GM10248 (cell line): ENCODE results near the gene SIN3B.

Experiments
- CTCF ChIA-PET: fragments of 300-600 bp; sonication (Branson Sonifier 250); formaldehyde crosslinking; extraction: SDS; loops from one replicate; lab custom pipeline; 2021; ENCODE audit warnings: antibody characterized with exemption; lab: Yijun Ruan, JAX
- POLR2A ChIA-PET: fragments of 350-650 bp; sonication (Branson Sonifier 250); formaldehyde crosslinking; extraction: SDS; loops from one replicate; lab custom pipeline; 2020; ENCODE audit warnings: antibody characterized with exemption; lab: Yijun Ruan, JAX
- DNase-seq: peaks from one replicate; pipeline ENCODE4 v3.0.0; 2012; ENCODE audit errors: extremely low spot score
- CTCF ChIP-seq: IDR thresholded peaks from 2 replicates; pipeline ENCODE4 v1.5.1; 2012; ENCODE audit warnings: mild to moderate bottlenecking, low read depth; ENCODE audit errors: extremely low read depth, missing control alignments, control extremely low read depth

Gene SIN3B

GRCh38 chr19:16875584-16876555 lies 46.7 kb downstream of the SIN3B start:
- CTCF ChIA-PET = interaction anchor here (0.9 to 1.6 kb wide), 2 partner anchors 14 to 19 kb away, joined by 3 read pairs; no protein-coding TSS in a partner anchor
- TF ChIP-seq CTCF = no peak
- no peak for DNase-seq
- POLR2A ChIA-PET = no interaction called here

DNA sequence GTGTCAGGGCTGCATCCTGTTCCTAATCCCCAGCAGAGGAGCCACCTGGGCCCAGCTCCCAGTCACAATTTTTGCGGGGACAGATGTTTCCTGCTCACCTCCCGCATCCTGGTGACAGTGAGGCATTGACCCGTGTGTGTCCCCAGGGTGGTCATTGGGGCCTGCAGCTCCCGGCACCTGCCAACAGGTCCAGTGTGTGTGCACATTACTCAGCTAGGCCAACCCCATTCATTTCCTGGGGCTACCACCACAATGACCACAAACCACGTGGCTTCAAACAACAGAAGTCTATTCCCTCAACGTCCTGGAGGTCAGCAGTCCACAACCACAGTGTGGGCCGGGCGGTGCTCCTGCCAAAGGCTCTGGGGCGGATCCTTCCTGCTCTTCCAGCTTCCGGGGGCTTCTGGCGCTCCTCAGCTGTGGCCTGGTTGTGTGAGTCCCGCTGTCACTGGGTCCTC lies 47.7 kb downstream of the SIN3B start:
- TF ChIP-seq CTCF = no peak
- ChIA-PET POLR2A (no interaction called here), CTCF (interaction anchor here (0.5 to 1.6 kb wide), 3 partner anchors 16 to 82 kb away, joined by 3 to 5 read pairs (median 3); no protein-coding TSS in a partner anchor)
- no peak for DNase-seq

GRCh38 chr19:16877581-16877980 lies 48.4 kb downstream of the SIN3B start:
- CTCF ChIA-PET = interaction anchor here (1.4 to 1.6 kb wide), 2 partner anchors 16 to 17 kb away, joined by 3 to 5 read pairs; no protein-coding TSS in a partner anchor
- TF ChIP-seq CTCF = no peak
- POLR2A ChIA-PET = no interaction called here
- DNase-seq = no peak

DNA sequence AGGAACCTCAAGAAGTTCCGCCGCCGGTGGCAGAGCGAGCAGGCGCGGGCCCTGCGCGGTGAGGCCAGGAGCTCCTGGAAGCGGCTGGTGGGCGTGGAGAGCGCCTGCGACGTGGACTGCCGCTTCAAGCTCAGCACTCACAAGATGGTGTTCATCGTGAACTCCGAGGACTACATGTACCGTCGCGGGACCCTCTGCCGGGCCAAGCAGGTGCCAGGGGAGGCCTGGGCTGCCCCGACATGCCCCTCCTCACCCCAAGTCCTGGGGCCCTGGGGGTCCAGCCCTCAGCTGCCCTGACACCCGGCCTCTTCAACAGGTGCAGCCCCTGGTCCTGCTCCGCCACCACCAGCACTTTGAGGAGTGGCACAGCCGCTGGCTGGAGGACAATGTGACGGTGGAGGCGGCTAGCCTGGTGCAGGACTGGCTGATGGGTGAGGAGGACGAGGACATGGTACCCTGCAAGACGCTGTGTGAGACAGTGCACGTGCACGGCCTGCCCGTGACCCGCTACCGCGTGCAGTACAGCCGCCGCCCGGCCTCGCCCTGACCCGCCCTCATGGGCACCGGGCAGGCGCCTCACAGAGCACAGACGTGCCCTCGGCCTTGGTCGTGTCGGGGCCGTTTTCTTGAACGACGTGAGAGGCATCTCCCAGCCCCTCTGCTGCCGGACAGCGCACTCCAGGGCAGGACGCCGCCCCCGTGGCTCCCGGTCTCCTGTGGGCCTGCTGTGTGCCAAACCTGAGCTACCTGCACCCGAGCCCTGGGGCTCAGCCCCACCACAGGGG lies 49.2 kb downstream of the SIN3B start:
- no peak for DNase-seq
- POLR2A ChIA-PET = no interaction called here
- CTCF ChIA-PET = interaction anchor here (1.4 kb wide), 1 partner anchor 17 kb away, joined by 5 read pairs; no protein-coding TSS in a partner anchor
- TF ChIP-seq CTCF = no peak

DNA sequence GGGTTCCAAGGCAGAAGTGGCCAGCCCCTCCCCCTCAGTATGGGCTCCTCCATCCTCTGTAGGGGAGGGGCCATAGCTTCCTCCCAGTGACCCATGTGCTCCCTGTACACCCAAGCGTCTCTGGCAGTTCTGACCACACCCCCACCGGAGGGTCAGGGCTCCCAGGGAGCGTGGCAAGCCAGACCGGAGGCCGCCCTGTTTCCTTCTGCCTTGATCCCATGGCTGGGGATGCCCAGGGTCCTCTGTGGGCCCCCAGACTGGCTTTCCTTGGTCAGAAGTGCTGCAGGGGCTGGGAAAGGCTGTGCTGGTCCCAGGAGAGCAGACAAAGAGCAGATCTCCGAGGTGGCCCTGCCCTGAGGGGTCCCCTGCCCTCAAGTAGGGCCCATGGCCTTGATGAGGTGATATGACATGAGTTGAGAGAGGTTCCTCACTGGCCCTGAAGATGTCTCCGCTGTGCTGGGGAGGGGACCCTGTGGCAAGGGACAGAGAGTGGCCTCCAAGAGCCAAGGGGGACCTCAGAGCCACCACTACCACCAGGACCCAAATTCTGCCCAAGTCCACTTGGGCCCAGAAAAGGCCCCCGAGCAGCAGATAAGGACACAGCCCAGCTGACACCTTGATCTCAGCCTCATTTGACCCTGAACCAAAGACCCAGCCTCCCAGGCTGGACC lies 51.8 kb downstream of the SIN3B start:
- CTCF ChIA-PET = interaction anchor here (1.0 kb wide), 1 partner anchor 12 kb away, joined by 3 read pairs; no protein-coding TSS in a partner anchor
- no peak for DNase-seq
- no peak for TF ChIP-seq CTCF
- POLR2A ChIA-PET = no interaction called here

DNA sequence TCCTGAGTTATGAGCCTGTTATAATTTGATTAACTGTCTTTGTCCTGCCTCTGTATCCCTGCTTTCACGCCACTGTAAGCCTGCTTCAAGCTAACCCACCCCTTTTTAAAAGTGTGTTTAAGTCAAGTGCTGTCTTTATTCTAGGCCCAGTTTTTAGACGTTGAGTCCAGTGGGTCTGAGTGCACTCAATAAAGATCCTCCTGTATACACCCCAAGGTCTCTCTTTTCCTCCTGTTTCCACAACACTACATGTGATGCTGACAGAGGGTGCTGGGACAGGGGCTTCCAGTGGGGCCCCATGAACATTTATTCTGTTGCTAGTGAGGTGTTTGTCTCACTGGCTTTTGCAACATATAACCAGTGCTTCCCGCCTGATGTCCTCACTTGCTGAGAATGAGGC lies 52.9 kb downstream of the SIN3B start:
- no peak for TF ChIP-seq CTCF
- no peak for DNase-seq
- ChIA-PET POLR2A (no interaction called here), CTCF (no interaction called here)
